ENCODE data around the gene LCN9. TPM values are rescaled to one million over a fixed set of nuclear protein-coding genes. Genes with fewer than 3 reads are reported as not detected.

Gene LCN9
- total and polyA plus RNA-seq, 7 experiments from 2014 or later, result not detected

GRCh38 chr9:135617538-135617900, 45.6 kb upstream of the LCN9 start:
- CTCF ChIA-PET, result no interaction called here
- Histone ChIP-seq H3K4me1 (ENCODE audit: control insufficient read depth in 2 of 2, insufficient read depth in 2 of 2, low read length in 2 of 2) (no peaks in the 10 kb centered on the region), H3K27ac (ENCODE audit: low read depth, low read length) (no peak overlapping the region), H3K27me3 (ENCODE audit: control insufficient read depth in 2 of 2, insufficient read depth in 2 of 2, low read length in 2 of 2) (no peaks in the 10 kb centered on the region), H3K9me3 (ENCODE audit: control insufficient read depth in 2 of 3, low read length in 3 of 3) (no peaks in the 10 kb centered on the region), H3K36me3 (ENCODE audit: control insufficient read depth in 2 of 3, insufficient read depth in 3 of 3, low read length in 3 of 3) (no peaks in the 10 kb centered on the region), H3K4me3 (ENCODE audit: low read length) (no peak overlapping the region)
- Mint-ChIP-seq H3K4me3 (no peak overlapping the region), H3K27me3 (peaks cover 0 to 14% (median 4%) of the 10 kb centered on the region in 5 donors), H3K27ac (no peak overlapping the region), H3K36me3 (no peaks in the 10 kb centered on the region), H3K4me1 (no peaks in the 10 kb centered on the region), H3K9me3 (peaks cover 0 to 1% (median 0%) of the 10 kb centered on the region in 11 donors)
- intact Hi-C loops (cut with micrococcal nuclease), result no loop called here
- DNase-seq, result no peak
- ATAC-seq, result no peak
- POLR2A ChIA-PET, result no interaction called here

- ChIA-PET CTCF (no interaction called here), POLR2A (no interaction called here)
- Mint-ChIP-seq H3K27ac (no peak overlapping the region), H3K9me3 (peaks cover 0 to 1% (median 0%) of the 10 kb centered on the region in 11 donors), H3K27me3 (peaks cover 0 to 14% (median 4%) of the 10 kb centered on the region in 5 donors), H3K4me3 (no peak overlapping the region), H3K4me1 (no peaks in the 10 kb centered on the region), H3K36me3 (no peaks in the 10 kb centered on the region)
- ATAC-seq (no peak), DNase-seq (no peak)
- H3K4me1 ChIP-seq (ENCODE audit: control insufficient read depth in 2 of 2, insufficient read depth in 2 of 2, low read length in 2 of 2), result no peaks in the 10 kb centered on the region
- H3K36me3 ChIP-seq (ENCODE audit: control insufficient read depth in 2 of 3, insufficient read depth in 3 of 3, low read length in 3 of 3), result no peaks in the 10 kb centered on the region
- no peaks in the 10 kb centered on the region for H3K27me3 ChIP-seq (ENCODE audit: control insufficient read depth in 2 of 2, insufficient read depth in 2 of 2, low read length in 2 of 2)
- H3K9me3 ChIP-seq (ENCODE audit: control insufficient read depth in 2 of 3, low read length in 3 of 3), result no peaks in the 10 kb centered on the region
- intact Hi-C loops (cut with micrococcal nuclease), result no loop called here
- H3K4me3 ChIP-seq (ENCODE audit: low read length), result no peak overlapping the region
- no peak overlapping the region for H3K27ac ChIP-seq (ENCODE audit: low read depth, low read length)
Observed at GRCh38 chr9:135617991-135618411, 45.1 kb upstream of the LCN9 start.

GRCh38 chr9:135618866-135619598, 44.1 kb upstream of the LCN9 start:
- Histone ChIP-seq H3K4me3 (ENCODE audit: low read length) (no peak overlapping the region), H3K36me3 (ENCODE audit: control insufficient read depth in 2 of 3, insufficient read depth in 3 of 3, low read length in 3 of 3) (no peaks in the 10 kb centered on the region), H3K27ac (ENCODE audit: low read depth, low read length) (no peak overlapping the region), H3K27me3 (ENCODE audit: control insufficient read depth in 2 of 2, insufficient read depth in 2 of 2, low read length in 2 of 2) (no peaks in the 10 kb centered on the region), H3K4me1 (ENCODE audit: control insufficient read depth in 2 of 2, insufficient read depth in 2 of 2, low read length in 2 of 2) (no peaks in the 10 kb centered on the region), H3K9me3 (ENCODE audit: control insufficient read depth in 2 of 3, low read length in 3 of 3) (no peaks in the 10 kb centered on the region)
- Mint-ChIP-seq H3K27me3 (peaks cover 0 to 14% (median 6%) of the 10 kb centered on the region in 5 donors), H3K4me3 (no peak overlapping the region), H3K9me3 (peaks cover 0 to 1% (median 0%) of the 10 kb centered on the region in 11 donors), H3K4me1 (no peaks in the 10 kb centered on the region), H3K36me3 (no peaks in the 10 kb centered on the region), H3K27ac (no peak overlapping the region)
- ChIA-PET CTCF (no interaction called here), POLR2A (no interaction called here)
- intact Hi-C loops (cut with micrococcal nuclease), result no loop called here
- DNase-seq (no peak), ATAC-seq (no peak)

- H3K27me3 Mint-ChIP-seq, result peaks cover 0 to 14% (median 7%) of the 10 kb centered on the region in 5 donors
- Histone ChIP-seq H3K9me3 (ENCODE audit: control insufficient read depth in 2 of 3, low read length in 3 of 3) (no peaks in the 10 kb centered on the region), H3K27ac (ENCODE audit: low read depth, low read length) (no peak overlapping the region), H3K27me3 (ENCODE audit: control insufficient read depth in 2 of 2, insufficient read depth in 2 of 2, low read length in 2 of 2) (no peaks in the 10 kb centered on the region), H3K36me3 (ENCODE audit: control insufficient read depth in 2 of 3, insufficient read depth in 3 of 3, low read length in 3 of 3) (no peaks in the 10 kb centered on the region), H3K4me3 (ENCODE audit: low read length) (no peak overlapping the region), H3K4me1 (ENCODE audit: control insufficient read depth in 2 of 2, insufficient read depth in 2 of 2, low read length in 2 of 2) (no peaks in the 10 kb centered on the region)
- ChIA-PET CTCF (no interaction called here), POLR2A (no interaction called here)
- ATAC-seq (no peak), DNase-seq (no peak)
- no peaks in the 10 kb centered on the region for H3K36me3 Mint-ChIP-seq
- intact Hi-C loops (cut with micrococcal nuclease), result no loop called here
- H3K4me1 Mint-ChIP-seq, result no peaks in the 10 kb centered on the region
- H3K9me3 Mint-ChIP-seq, result peaks cover 0 to 1% (median 0%) of the 10 kb centered on the region in 11 donors
- H3K27ac Mint-ChIP-seq, result no peak overlapping the region
- no peak overlapping the region for H3K4me3 Mint-ChIP-seq
Observed at GRCh38 chr9:135619599-135619886, 43.6 kb upstream of the LCN9 start.

GRCh38 chr9:135620558-135620957, 42.6 kb upstream of the LCN9 start:
- no peak overlapping the region for H3K4me3 ChIP-seq (ENCODE audit: low read length)
- no peaks in the 10 kb centered on the region for H3K4me1 ChIP-seq (ENCODE audit: control insufficient read depth in 2 of 2, insufficient read depth in 2 of 2, low read length in 2 of 2)
- POLR2A ChIA-PET, result no interaction called here
- peaks cover 0 to 14% (median 7%) of the 10 kb centered on the region in 5 donors for H3K27me3 Mint-ChIP-seq
- CTCF ChIA-PET, result no interaction called here
- no peaks in the 10 kb centered on the region for H3K36me3 Mint-ChIP-seq
- H3K27ac Mint-ChIP-seq, result no peak overlapping the region
- intact Hi-C loops (cut with micrococcal nuclease), result no loop called here
- ATAC-seq, result no peak
- no peak overlapping the region for H3K27ac ChIP-seq (ENCODE audit: low read depth, low read length)
- no peak for DNase-seq
- H3K9me3 ChIP-seq (ENCODE audit: control insufficient read depth in 2 of 3, low read length in 3 of 3), result no peaks in the 10 kb centered on the region
- peaks cover 0 to 2% (median 0%) of the 10 kb centered on the region in 11 donors for H3K9me3 Mint-ChIP-seq
- H3K36me3 ChIP-seq (ENCODE audit: control insufficient read depth in 2 of 3, insufficient read depth in 3 of 3, low read length in 3 of 3), result no peaks in the 10 kb centered on the region
- no peaks in the 10 kb centered on the region for H3K27me3 ChIP-seq (ENCODE audit: control insufficient read depth in 2 of 2, insufficient read depth in 2 of 2, low read length in 2 of 2)
- H3K4me1 Mint-ChIP-seq, result no peaks in the 10 kb centered on the region
- H3K4me3 Mint-ChIP-seq, result no peak overlapping the region

- ChIA-PET POLR2A (no interaction called here), CTCF (no interaction called here)
- Mint-ChIP-seq H3K9me3 (peaks cover 0 to 19% (median 7%) of the 10 kb centered on the region in 11 donors), H3K4me3 (no peak overlapping the region), H3K4me1 (no peaks in the 10 kb centered on the region), H3K36me3 (peaks cover 0 to 6% (median 0%) of the 10 kb centered on the region in 5 donors), H3K27ac (no peak overlapping the region), H3K27me3 (peaks cover 0 to 20% (median 10%) of the 10 kb centered on the region in 5 donors)
- Histone ChIP-seq H3K9me3 (ENCODE audit: control insufficient read depth in 2 of 3, low read length in 3 of 3) (peaks cover 0 to 5% (median 0%) of the 10 kb centered on the region in 3 experiments), H3K36me3 (ENCODE audit: control insufficient read depth in 2 of 3, insufficient read depth in 3 of 3, low read length in 3 of 3) (no peaks in the 10 kb centered on the region), H3K4me1 (ENCODE audit: control insufficient read depth in 2 of 2, insufficient read depth in 2 of 2, low read length in 2 of 2) (no peaks in the 10 kb centered on the region), H3K27ac (ENCODE audit: low read depth, low read length) (no peak overlapping the region), H3K4me3 (ENCODE audit: low read length) (no peak overlapping the region), H3K27me3 (ENCODE audit: control insufficient read depth in 2 of 2, insufficient read depth in 2 of 2, low read length in 2 of 2) (no peaks in the 10 kb centered on the region)
- no peak for ATAC-seq
- DNase-seq, result no peak
- intact Hi-C loops (cut with micrococcal nuclease), result no loop called here
Observed at GRCh38 chr9:135622415-135623020, 40.6 kb upstream of the LCN9 start.

GRCh38 chr9:135624282-135624681, 38.8 kb upstream of the LCN9 start:
- H3K27ac ChIP-seq (ENCODE audit: low read depth, low read length), result no peak overlapping the region
- no peaks in the 10 kb centered on the region for H3K4me1 ChIP-seq (ENCODE audit: control insufficient read depth in 2 of 2, insufficient read depth in 2 of 2, low read length in 2 of 2)
- no peaks in the 10 kb centered on the region for H3K27me3 ChIP-seq (ENCODE audit: control insufficient read depth in 2 of 2, insufficient read depth in 2 of 2, low read length in 2 of 2)
- Mint-ChIP-seq H3K27me3 (peaks cover 0 to 23% (median 10%) of the 10 kb centered on the region in 5 donors), H3K27ac (no peak overlapping the region), H3K4me1 (no peaks in the 10 kb centered on the region), H3K9me3 (peaks cover 0 to 36% (median 10%) of the 10 kb centered on the region in 11 donors), H3K36me3 (peaks cover 0 to 6% (median 0%) of the 10 kb centered on the region in 5 donors), H3K4me3 (no peak overlapping the region)
- H3K36me3 ChIP-seq (ENCODE audit: control insufficient read depth in 2 of 3, insufficient read depth in 3 of 3, low read length in 3 of 3), result no peaks in the 10 kb centered on the region
- H3K4me3 ChIP-seq (ENCODE audit: low read length), result no peak overlapping the region
- no peak for DNase-seq
- H3K9me3 ChIP-seq (ENCODE audit: control insufficient read depth in 2 of 3, low read length in 3 of 3), result peaks cover 0 to 5% (median 0%) of the 10 kb centered on the region in 3 experiments
- intact Hi-C loops (cut with micrococcal nuclease), result no loop called here
- ChIA-PET CTCF (no interaction called here), POLR2A (no interaction called here)
- no peak for ATAC-seq
